Sciatic nerve (tissue), 2 donors: ENCODE results near the gene FAM8A1. TPM values are rescaled to one million over a fixed set of nuclear protein-coding genes. Genes with fewer than 3 reads are reported as not detected.

ENCODE experiments used
- ATAC-seq: fragments of 200-7000 bp; cut with Tn5 transposase; one replicate; pipeline ENCODE4 v1.9.1; 2020; ENCODE audit warnings: mild to moderate bottlenecking, moderate library complexity
- DNase-seq: peaks from one replicate; pipeline ENCODE4 v3.0.0-alpha.2; 2020; ENCODE audit warnings: low spot score
- intact Hi-C: fragments of 100-400 bp; cut with DNase I; formaldehyde crosslinking; loops from one replicate; pipeline ENCODE4 v1.14.2; 2022
- total RNA-seq: library from RNA; stranded (reverse); fragmentation: NEBNext Ultra II Directional; extraction: Animal tissue kit (Norgen Biotek cat#: 25700); gene quantifications from one replicate; pipeline ENCODE4 v1.2.1, GENCODE V29; 2021
- donor health status: DM: no; HTN: no; CAD: no.
- donor health status: DM: no; HTN: no; CAD: no.

FAM8A1 gene
- total RNA-seq, 1 donor from 2014 or later, result 35.2 TPM

- no peak for DNase-seq
- intact Hi-C loops, result no loop called here
- ATAC-seq, result no peak
Observed at GRCh38 chr6:17593246-17593645, 6.9 kb upstream of the FAM8A1 start.

GRCh38 chr6:17596085-17596484, 4.0 kb upstream of the FAM8A1 start:
- no peak for ATAC-seq
- intact Hi-C loops, result no loop called here
- DNase-seq, result no peak

- ATAC-seq (peak; percentile 49), DNase-seq (peak; percentile 72)
- intact Hi-C loops, result no loop called here
Observed at GRCh38 chr6:17600527-17601385, 654 bp downstream of the FAM8A1 start.

- ATAC-seq (no peak), DNase-seq (no peak)
- intact Hi-C loops, result no loop called here
Observed at GRCh38 chr6:17601386-17601703, 1.2 kb downstream of the FAM8A1 start.

- no peak for ATAC-seq
- intact Hi-C loops, result no loop called here
- DNase-seq, result no peak
Observed at GRCh38 chr6:17602888-17603287, 2.8 kb downstream of the FAM8A1 start.

- intact Hi-C loops, result no loop called here
- DNase-seq, result no peak
- no peak for ATAC-seq
Observed at GRCh38 chr6:17606606-17607005, 6.5 kb downstream of the FAM8A1 start.

- no peak for ATAC-seq
- no peak for DNase-seq
- intact Hi-C loops, result no loop called here
Observed at GRCh38 chr6:17610835-17611234, 10.7 kb downstream of the FAM8A1 start.

GRCh38 chr6:17612048-17612447, 11.9 kb downstream of the FAM8A1 start:
- DNase-seq, result no peak
- no peak for ATAC-seq
- intact Hi-C loops, result no loop called here

GRCh38 chr6:17615794-17616193, 15.7 kb downstream of the FAM8A1 start:
- ATAC-seq, result no peak
- DNase-seq, result no peak
- intact Hi-C loops, result no loop called here

- no peak for DNase-seq
- no peak for ATAC-seq
- intact Hi-C loops, result no loop called here
Observed at GRCh38 chr6:17621003-17621402, 20.9 kb downstream of the FAM8A1 start.

GRCh38 chr6:17622144-17622543, 22.0 kb downstream of the FAM8A1 start:
- intact Hi-C loops, result no loop called here
- ATAC-seq (no peak), DNase-seq (no peak)

GRCh38 chr6:17624396-17624795, 24.3 kb downstream of the FAM8A1 start:
- intact Hi-C loops, result no loop called here
- ATAC-seq (no peak), DNase-seq (no peak)

GRCh38 chr6:17628873-17629272, 28.8 kb downstream of the FAM8A1 start:
- intact Hi-C loops, result no loop called here
- ATAC-seq, result no peak

GRCh38 chr6:17629824-17630510, 29.9 kb downstream of the FAM8A1 start:
- ATAC-seq (no peak), DNase-seq (no peak)
- intact Hi-C loops, result no loop called here

More at GRCh38 chr6:17628873-17629272, 28.8 kb downstream of the FAM8A1 start:
- no peak for DNase-seq

- ATAC-seq, result peak; percentile 90
- intact Hi-C loops, result no loop called here
Observed at GRCh38 chr6:17630511-17631073, 30.5 kb downstream of the FAM8A1 start.

GRCh38 chr6:17632934-17633333, 32.8 kb downstream of the FAM8A1 start:
- no peak for ATAC-seq
- no peak for DNase-seq
- intact Hi-C loops, result no loop called here

More at GRCh38 chr6:17630511-17631073, 30.5 kb downstream of the FAM8A1 start:
- no peak for DNase-seq

GRCh38 chr6:17633465-17634188, 33.5 kb downstream of the FAM8A1 start:
- intact Hi-C loops, result no loop called here
- no peak for ATAC-seq
- DNase-seq, result no peak

GRCh38 chr6:17635568-17635967, 35.5 kb downstream of the FAM8A1 start:
- intact Hi-C loops, result no loop called here
- ATAC-seq (no peak), DNase-seq (no peak)

- DNase-seq (no peak), ATAC-seq (peak; percentile 64)
- intact Hi-C loops, result no loop called here
Observed at GRCh38 chr6:17638212-17638715, 38.2 kb downstream of the FAM8A1 start.
